LHCN-M2 (cell line): ENCODE data around the gene FFAR1. TPM values are rescaled to one million over a fixed set of nuclear protein-coding genes. Genes with fewer than 3 reads are reported as not detected.
"Not testable (repeated sequence)": the region's sequence is repeated elsewhere in the genome, so short reads cannot be mapped to it uniquely, and the experiment has no call there.

Experiments
- DNase-seq: peaks from one replicate; pipeline ENCODE4 v3.0.0-alpha.2; 2012; ENCODE audit warnings: low read depth
- total RNA-seq: library from RNA; depleted of rRNA; stranded (reverse); fragments of >200 nt; gene quantifications from 2 replicates; pipeline ENCODE4 v1.2.3, GENCODE V29; 2014

Gene FFAR1
- total RNA-seq, 1 experiment from 2014 or later: not detected

DNA sequence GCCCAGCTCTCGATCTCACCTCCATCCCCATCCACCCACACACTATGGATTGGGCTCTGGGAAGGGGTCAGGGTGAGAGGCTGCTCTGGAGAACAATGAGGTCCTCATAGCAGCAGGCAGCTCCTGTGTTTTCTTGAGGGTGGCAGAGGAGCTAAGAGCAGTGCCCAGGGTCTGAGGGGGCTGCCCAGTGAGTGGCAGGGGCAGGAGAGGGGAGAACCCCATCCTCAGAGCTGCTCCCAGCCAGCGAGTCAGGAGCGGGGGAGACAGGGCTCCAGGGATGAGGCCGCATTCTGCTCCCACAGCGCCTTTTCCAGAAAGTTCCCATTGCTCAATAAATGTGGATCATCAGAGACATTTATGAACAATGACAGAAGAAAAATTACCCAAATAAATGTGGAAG, 12.4 kb downstream of the FFAR1 start:
- not testable (repeated sequence) for DNase-seq

DNA sequence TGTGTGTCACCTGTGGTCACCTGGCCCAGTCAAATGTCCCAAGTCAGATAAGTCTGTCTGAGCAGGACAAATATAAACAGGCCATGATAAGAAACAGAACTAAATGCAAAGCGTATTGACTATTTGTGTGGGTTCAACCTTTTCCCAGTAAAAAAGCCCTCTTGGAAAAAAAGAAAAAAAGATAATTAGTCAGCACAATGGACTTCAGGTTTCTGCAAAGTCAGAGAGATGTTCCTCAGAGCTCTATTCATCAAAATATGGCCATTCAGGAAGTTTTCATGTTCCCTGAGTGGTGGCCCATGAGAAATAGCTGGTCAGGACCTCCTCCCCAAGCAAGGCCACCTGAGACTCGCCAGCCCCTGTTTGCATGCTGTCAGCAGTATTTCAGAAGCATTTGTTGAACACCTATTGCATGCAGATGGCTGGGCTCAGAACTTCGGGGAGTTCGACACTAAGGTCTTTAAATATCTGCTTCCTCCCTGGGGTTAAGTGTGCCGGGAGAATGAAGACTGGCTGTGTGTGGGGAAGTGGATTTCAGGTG, 13.2 kb downstream of the FFAR1 start:
- DNase-seq: no peak

- DNase-seq: no peak
These were observed 14.7 kb downstream of the FFAR1 start for GRCh38 chr19:35362261-35363000.

GRCh38 chr19:35363001-35363590, 15.4 kb downstream of the FFAR1 start:
- DNase-seq: no peak

DNA sequence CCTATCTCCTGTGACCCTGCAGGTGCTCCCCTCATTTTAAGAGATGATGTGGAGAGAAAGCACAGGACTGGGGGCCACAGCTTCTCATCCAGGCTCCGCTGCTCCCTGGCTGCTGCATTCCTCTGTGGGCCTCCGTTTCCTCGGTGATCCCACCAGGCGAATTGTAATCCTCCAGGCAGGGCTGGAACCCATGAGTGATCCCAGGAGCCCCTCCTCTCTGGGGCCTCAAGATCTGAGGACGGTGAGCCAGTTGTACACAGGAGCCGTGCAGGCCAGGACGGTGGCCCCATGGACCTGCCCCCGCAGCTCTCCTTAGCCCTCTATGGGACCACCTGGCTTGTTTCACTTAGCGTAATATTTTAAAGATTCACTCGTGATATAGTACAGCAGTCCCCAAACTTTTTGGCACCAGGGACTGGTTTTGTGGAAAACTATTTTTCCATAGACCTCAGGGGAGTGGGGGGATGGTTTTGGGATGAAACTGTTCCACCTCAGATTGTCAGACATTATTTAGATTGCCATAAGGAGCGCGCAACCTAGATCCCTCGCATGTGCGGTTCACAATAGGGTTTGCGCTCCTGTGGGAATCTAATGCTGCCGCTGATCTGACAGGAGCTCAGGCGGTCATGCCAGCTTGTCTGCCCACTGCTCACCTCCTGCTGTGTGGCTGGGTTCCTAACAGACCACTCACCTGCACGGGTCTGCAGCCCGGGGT, 16.2 kb downstream of the FFAR1 start:
- no peak for DNase-seq

DNA sequence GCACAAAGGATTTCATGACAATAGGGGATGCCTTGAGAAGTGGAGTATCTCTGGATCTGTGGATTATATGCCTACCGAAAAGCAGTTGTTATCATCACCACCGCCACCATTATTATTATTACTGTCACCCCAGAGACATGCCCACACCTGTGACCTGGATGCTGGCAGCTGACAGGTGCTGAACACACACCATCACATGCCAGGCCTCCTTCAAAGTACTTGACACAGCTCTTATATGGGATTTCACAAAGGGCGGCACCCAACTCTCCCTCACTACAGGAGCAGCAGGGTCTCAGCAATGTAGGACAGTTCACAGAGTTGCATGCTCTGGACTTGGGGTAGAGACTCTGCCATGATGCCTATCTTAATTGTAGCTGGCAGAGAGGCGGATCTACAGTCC, 17.6 kb downstream of the FFAR1 start:
- DNase-seq: no peak

- DNase-seq: no peak
These were observed 20.7 kb downstream of the FFAR1 start for GRCh38 chr19:35368378-35368777.

DNA sequence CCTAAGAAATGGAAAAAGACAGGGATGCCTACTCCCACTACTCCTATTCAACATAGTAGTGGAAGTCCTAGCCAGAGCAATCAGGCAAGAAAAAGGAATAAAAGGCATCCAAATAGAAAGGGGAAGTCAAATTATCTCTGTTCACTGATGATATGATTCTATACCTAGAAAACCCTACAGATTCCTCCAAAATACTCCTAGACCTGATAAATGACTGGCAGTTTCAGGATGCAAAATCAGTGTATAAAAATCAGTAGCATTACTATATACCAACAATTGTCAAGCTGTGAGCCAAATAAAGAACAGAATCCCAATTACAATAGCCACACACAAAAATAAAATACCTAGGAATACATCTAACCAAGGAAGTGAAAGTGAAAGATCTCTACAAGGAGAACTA, 21.8 kb downstream of the FFAR1 start:
- DNase-seq: no peak

GRCh38 chr19:35370722-35371121, 23.0 kb downstream of the FFAR1 start, which contains the start of gene GPR42:
GPR42 (plus strand) TSS chr19:35371068; CDS start chr19:35371360, 292 bp downstream.
- no peak for DNase-seq

DNA sequence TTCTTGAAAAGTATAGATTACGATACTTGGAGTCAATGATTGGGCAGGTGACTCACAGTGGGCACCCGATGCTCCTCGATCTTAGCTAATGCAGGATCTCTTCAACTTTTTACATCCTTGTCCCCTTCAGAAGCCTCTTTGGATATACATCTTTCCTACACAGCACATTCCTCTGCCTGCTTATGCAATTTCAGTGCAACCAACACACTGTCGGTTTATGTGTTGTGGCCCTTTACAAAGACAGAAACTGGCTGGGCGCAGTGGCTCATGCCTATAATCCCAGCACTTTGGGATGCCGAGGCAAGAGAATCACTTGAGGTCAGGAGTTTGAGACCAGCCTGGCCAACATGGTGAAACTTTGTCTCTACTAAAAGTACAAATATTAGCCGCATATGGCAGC, 25.8 kb downstream of the FFAR1 start:
- DNase-seq: no peak

DNA sequence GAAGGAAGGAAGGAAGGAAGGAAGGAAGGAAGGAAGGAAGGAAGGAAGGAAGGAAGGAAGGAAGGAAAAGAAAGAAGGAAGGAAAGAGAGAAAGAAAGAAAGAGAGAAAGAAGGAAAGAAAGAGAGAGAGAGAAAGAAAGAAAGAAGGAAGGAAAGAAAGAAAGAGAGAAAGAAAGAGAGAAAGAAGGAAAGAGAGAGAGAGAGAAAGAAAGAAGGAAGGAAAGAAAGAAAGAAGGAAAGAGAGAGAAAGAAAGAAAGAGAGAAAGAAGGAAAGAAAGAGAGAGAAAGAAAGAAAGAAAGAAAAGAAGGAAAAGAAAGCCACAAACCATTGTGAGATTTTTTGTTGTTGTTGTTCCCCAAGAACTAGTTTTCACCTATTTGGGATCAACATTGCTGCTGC, 26.3 kb downstream of the FFAR1 start:
- not testable (repeated sequence) for DNase-seq

- no peak for DNase-seq
These were observed 28.0 kb downstream of the FFAR1 start for GRCh38 chr19:35375505-35376307.

- no peak for DNase-seq
These were observed 30.0 kb downstream of the FFAR1 start for GRCh38 chr19:35377656-35378055.

GRCh38 chr19:35378356-35378755, 30.7 kb downstream of the FFAR1 start:
- no peak for DNase-seq

- not testable (repeated sequence) for DNase-seq
These were observed 31.8 kb downstream of the FFAR1 start for GRCh38 chr19:35379545-35379944.

DNA sequence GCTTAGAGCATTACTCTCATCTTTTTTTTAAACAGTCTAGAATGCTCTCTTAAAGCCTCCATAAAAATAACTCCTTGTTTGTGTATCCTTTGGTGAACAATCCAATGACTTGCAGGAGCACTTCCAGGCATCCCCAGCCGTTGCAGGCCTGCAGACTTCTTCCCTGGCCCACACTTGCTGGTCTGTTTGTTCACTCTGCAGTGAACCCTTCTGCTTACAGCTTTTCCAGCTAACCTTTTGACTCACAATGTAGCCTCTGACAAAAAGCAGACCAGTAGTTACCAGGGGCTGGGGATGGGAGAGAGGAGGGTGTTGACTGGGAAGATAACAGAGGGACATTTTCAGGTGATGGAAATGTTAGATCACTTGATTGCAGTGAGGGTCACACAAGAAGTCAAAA, 32.3 kb downstream of the FFAR1 start:
- no peak for DNase-seq

GRCh38 chr19:35380450-35381124, 32.9 kb downstream of the FFAR1 start:
- DNase-seq: no peak

GRCh38 chr19:35381318-35381717, 33.6 kb downstream of the FFAR1 start:
- no peak for DNase-seq

- DNase-seq: no peak
These were observed 34.2 kb downstream of the FFAR1 start for GRCh38 chr19:35381926-35382325.

DNA sequence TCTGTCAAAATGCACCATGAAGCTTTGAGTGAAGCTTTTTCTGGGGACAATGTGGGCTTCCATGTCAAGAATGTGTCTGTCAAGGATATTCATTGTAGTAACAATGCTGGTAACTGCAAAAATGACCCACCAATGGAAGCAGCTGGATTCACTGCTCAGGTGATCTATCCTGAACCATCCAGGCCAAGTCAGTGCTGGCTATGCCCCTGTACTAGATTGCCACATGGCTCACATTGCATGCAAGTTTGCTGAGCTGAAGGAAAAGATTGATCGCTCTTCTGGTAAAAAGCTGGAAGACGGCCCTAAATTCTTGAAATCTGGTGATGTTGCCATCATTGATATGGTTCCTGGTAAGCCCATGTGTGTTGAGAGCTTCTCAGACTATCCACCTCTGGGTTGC, 35.8 kb downstream of the FFAR1 start:
- DNase-seq: no peak
